ENCODE measurements around the gene ANKS1B.
"Not testable (repeated sequence)": the region's sequence is repeated elsewhere in the genome, so short reads cannot be mapped to it uniquely, and the experiment has no call there.

ANKS1B gene

GRCh38 chr12:99372257-99372920 lies 612.3 kb downstream of the ANKS1B start:
- no peak for DNase-seq (ENCODE audit: low spot score)

GRCh38 chr12:99370421-99371138 lies 614.2 kb downstream of the ANKS1B start:
- no peak for DNase-seq (ENCODE audit: low spot score)

GRCh38 chr12:99367181-99367580 lies 617.6 kb downstream of the ANKS1B start:
- no peak for DNase-seq (ENCODE audit: low spot score)

GRCh38 chr12:99352269-99352668 lies 632.5 kb downstream of the ANKS1B start:
- no peak for DNase-seq (ENCODE audit: low spot score)

GRCh38 chr12:99343960-99344359 lies 640.8 kb downstream of the ANKS1B start:
- no peak for DNase-seq (ENCODE audit: low spot score)

- no peak for DNase-seq (ENCODE audit: low spot score)
These were observed 645.1 kb downstream of the ANKS1B start for GRCh38 chr12:99339663-99340062.

GRCh38 chr12:99334285-99335056 lies 650.3 kb downstream of the ANKS1B start:
- DNase-seq (ENCODE audit: low spot score): no peak

GRCh38 chr12:99332936-99333591 lies 651.7 kb downstream of the ANKS1B start:
- no peak for DNase-seq (ENCODE audit: low spot score)

GRCh38 chr12:99330216-99330615 lies 654.5 kb downstream of the ANKS1B start:
- no peak for DNase-seq (ENCODE audit: low spot score)

GRCh38 chr12:99321210-99321609 lies 663.5 kb downstream of the ANKS1B start:
- DNase-seq (ENCODE audit: low spot score): not testable (repeated sequence)

- no peak for DNase-seq (ENCODE audit: low spot score)
These were observed 673.4 kb downstream of the ANKS1B start for GRCh38 chr12:99311373-99311772.

- no peak for DNase-seq (ENCODE audit: low spot score)
These were observed 674.9 kb downstream of the ANKS1B start for GRCh38 chr12:99309812-99310211.

GRCh38 chr12:99302874-99303273 lies 681.9 kb downstream of the ANKS1B start:
- DNase-seq (ENCODE audit: low spot score): no peak

GRCh38 chr12:99287136-99287535 lies 697.6 kb downstream of the ANKS1B start:
- DNase-seq (ENCODE audit: low spot score): no peak

- DNase-seq (ENCODE audit: low spot score): no peak
These were observed 700.6 kb downstream of the ANKS1B start for GRCh38 chr12:99284161-99284560.

- DNase-seq (ENCODE audit: low spot score): no peak
These were observed 702.1 kb downstream of the ANKS1B start for GRCh38 chr12:99282624-99283023.

- no peak for DNase-seq (ENCODE audit: low spot score)
These were observed 702.6 kb downstream of the ANKS1B start for GRCh38 chr12:99282086-99282485.

- DNase-seq (ENCODE audit: low spot score): no peak
These were observed 703.5 kb downstream of the ANKS1B start for GRCh38 chr12:99281277-99281676.

- no peak for DNase-seq (ENCODE audit: low spot score)
These were observed 705.8 kb downstream of the ANKS1B start for GRCh38 chr12:99278899-99279298.

GRCh38 chr12:99277591-99278379 lies 707.0 kb downstream of the ANKS1B start:
- no peak for DNase-seq (ENCODE audit: low spot score)

GRCh38 chr12:99271071-99271470 lies 713.7 kb downstream of the ANKS1B start:
- DNase-seq (ENCODE audit: low spot score): no peak

- no peak for DNase-seq (ENCODE audit: low spot score)
These were observed 717.7 kb downstream of the ANKS1B start for GRCh38 chr12:99267038-99267437.
